ENCODE data around the gene DLK2. TPM values are rescaled to one million over a fixed set of nuclear protein-coding genes. Genes with fewer than 3 reads are reported as not detected.

DLK2 gene
- total RNA-seq, result 10 to 100 TPM; 13.5 to 46.1 TPM

GRCh38 chr6:43455531-43456428, at the start of gene DLK2:
Gene DLK2 (minus strand): TSS chr6:43455548. CDS start chr6:43454825, 723 bp downstream.
- intact Hi-C loops (cut with DNase I), result loop anchor here (2.0 kb wide), 1 partner anchor 51 kb away; no protein-coding TSS in a partner anchor
- no peak for DNase-seq (ENCODE audit: low spot score)
- Histone ChIP-seq H3K4me1 (replicated peaks) (no peaks in the 10 kb centered on the region), H3K27me3 (replicated peaks; ENCODE audit: insufficient read depth) (no peaks in the 10 kb centered on the region), H3K9me3 (no peaks in the 10 kb centered on the region), H3K27ac (peak within 1 kb of the TSS; percentile 62 to 71), H3K36me3 (peaks cover 0 to 3% of the 10 kb centered on the region in 2 donors), H3K4me3 (peak within 1 kb of the TSS; percentile 45 to 48)
- TF ChIP-seq POLR2A (IDR thresholded peaks at IDR 0.05), result peak; percentile 11
- TF ChIP-seq CTCF (IDR thresholded peaks at IDR 0.05), result no peak
- TF ChIP-seq POLR2AphosphoS5 (IDR thresholded peaks at IDR 0.05), result no peak
- 3% methylated on average over 34 of the region's 55 CpGs for WGBS

- H3K36me3 ChIP-seq, result peaks cover 0 to 23% of the 10 kb centered on the region in 2 donors
- no peaks in the 10 kb centered on the region for H3K9me3 ChIP-seq
Measured at GRCh38 chr6:43503443-43503842, 48.1 kb upstream of the DLK2 start.

GRCh38 chr6:43502666-43503065, 47.3 kb upstream of the DLK2 start:
- Histone ChIP-seq H3K27ac (no peak overlapping the region), H3K4me1 (replicated peaks) (peaks cover 8% of the 10 kb centered on the region), H3K4me3 (no peak overlapping the region), H3K36me3 (peaks cover 0 to 23% of the 10 kb centered on the region in 2 donors), H3K9me3 (no peaks in the 10 kb centered on the region), H3K27me3 (replicated peaks; ENCODE audit: insufficient read depth) (no peaks in the 10 kb centered on the region)
- no peak for DNase-seq (ENCODE audit: low spot score)
- intact Hi-C loops (cut with DNase I), result no loop called here
- WGBS, result 76% methylated on average over 4 of the region's 4 CpGs
- TF ChIP-seq POLR2AphosphoS5 (IDR thresholded peaks at IDR 0.05), result no peak
- TF ChIP-seq POLR2A (IDR thresholded peaks at IDR 0.05), result no peak
- no peak for TF ChIP-seq CTCF (IDR thresholded peaks at IDR 0.05)

More at GRCh38 chr6:43503443-43503842, 48.1 kb upstream of the DLK2 start:
- intact Hi-C loops (cut with DNase I), result no loop called here
- TF ChIP-seq POLR2A (IDR thresholded peaks at IDR 0.05) (no peak), POLR2AphosphoS5 (IDR thresholded peaks at IDR 0.05) (no peak), CTCF (IDR thresholded peaks at IDR 0.05) (no peak)
- no peaks in the 10 kb centered on the region for H3K27me3 ChIP-seq (replicated peaks; ENCODE audit: insufficient read depth)
- WGBS, result 83% methylated on average over 8 of the region's 8 CpGs
- no peak overlapping the region for H3K27ac ChIP-seq
- no peak overlapping the region for H3K4me3 ChIP-seq
- no peak for DNase-seq (ENCODE audit: low spot score)
- H3K4me1 ChIP-seq (replicated peaks), result peaks cover 8% of the 10 kb centered on the region

GRCh38 chr6:43500921-43501320, 45.6 kb upstream of the DLK2 start:
- TF ChIP-seq POLR2AphosphoS5 (IDR thresholded peaks at IDR 0.05) (no peak), POLR2A (IDR thresholded peaks at IDR 0.05) (no peak), CTCF (IDR thresholded peaks at IDR 0.05) (no peak)
- H3K4me3 ChIP-seq, result no peak overlapping the region
- peak overlapping the region in 1 of 2 donors; percentile 56 for H3K27ac ChIP-seq
- no peak for DNase-seq (ENCODE audit: low spot score)
- H3K27me3 ChIP-seq (replicated peaks; ENCODE audit: insufficient read depth), result no peaks in the 10 kb centered on the region
- peaks cover 15% of the 10 kb centered on the region for H3K4me1 ChIP-seq (replicated peaks)
- H3K36me3 ChIP-seq, result peaks cover 0 to 21% of the 10 kb centered on the region in 2 donors
- intact Hi-C loops (cut with DNase I), result no loop called here
- H3K9me3 ChIP-seq, result no peaks in the 10 kb centered on the region
- 92% methylated on average over 3 of the region's 3 CpGs for WGBS
